HCT116 (cell line): ENCODE results near the gene GPR176. TPM values are rescaled to one million over a fixed set of nuclear protein-coding genes. Genes with fewer than 3 reads are reported as not detected.

Experiments used
- ATAC-seq: fragments of 200-7000 bp; cut with Tn5 transposase; 2 replicates; pipeline ENCODE4 v1.9.1; 2020; ENCODE audit warnings: mild to moderate bottlenecking, moderate library complexity
- BruUV-seq: library from RNA; stranded (reverse); fragments of 400-500 nt; replicated peaks from 2 replicates; lab custom pipeline; 2021; lab: Mats Ljungman, UMichigan
- CTCF ChIA-PET: fragments of 300-600 bp; sonication (Branson Sonifier 250); formaldehyde crosslinking; loops from one replicate; lab custom pipeline; 2021; ENCODE audit warnings: antibody characterized with exemption; lab: Charles Lee
- POLR2A ChIA-PET: fragments of 300-600, 350-600 bp; sonication (Branson Sonifier 250); formaldehyde crosslinking; loops from one replicate; lab custom pipeline; 2021; ENCODE audit warnings: antibody characterized with exemption; lab: Charles Lee
- RAD21 ChIA-PET, 2 experiments: fragments of 300-600 bp; sonication (Branson Sonifier 250); formaldehyde crosslinking; loops; one replicate each; lab custom pipeline; 2023; ENCODE audit warnings: low total read pairs in 2 of 2; ENCODE audit not compliant: uncharacterized antibody in 2 of 2, unreplicated experiment in 2 of 2, low non-redundant PET in 1 of 2; lab: Charles Lee
- DNase-seq: peaks from one replicate; pipeline ENCODE4 v3.0.0-alpha.2; 2010; ENCODE audit warnings: low read depth, low spot score
- H2AFZ ChIP-seq: fragments of 200-600 bp; shearing (Covaris generic), sonication (generic); 2 replicates; pipeline ENCODE4 v1.6.1; 2017; ENCODE audit warnings: low read depth, mixed run types, mixed read lengths, antibody characterized with exemption, low read length; ENCODE audit not compliant: poor library complexity, severe bottlenecking
- H3K27ac ChIP-seq: 2 replicates; pipeline ENCODE4 v1.5.1; 2012; ENCODE audit warnings: low read depth, low read length
- H3K27me3 ChIP-seq: fragments of 200-600 bp; sonication (generic); 2 replicates; pipeline ENCODE4 v1.6.1; 2016; ENCODE audit warnings: mixed run types, low read length, mixed read lengths; ENCODE audit not compliant: insufficient read depth
- H3K36me3 ChIP-seq, 2 experiments: fragments of 200-500 bp in 1 of 2; fragments of 200-600 bp in 1 of 2; sonication (Bioruptor generic) in 1 of 2; sonication (generic) in 1 of 2; 2 replicates each; pipeline versions ENCODE4 v1.5.1 to v1.6.1; 2014 to 2016; ENCODE audit warnings: low read length in 2 of 2, inconsistent platforms in 1 of 2, mixed read lengths in 1 of 2, mixed run types in 1 of 2; ENCODE audit not compliant: insufficient read depth in 2 of 2, control insufficient read depth in 1 of 2
- H3K4me1 ChIP-seq, 2 experiments: fragments of 200-600 bp in 1 of 2; sonication (generic) in 1 of 2; 2 replicates each; pipeline versions ENCODE4 v1.5.1 to v1.6.1; 2012 to 2017; ENCODE audit warnings: low read length in 2 of 2, inconsistent platforms in 1 of 2, mild to moderate bottlenecking in 1 of 2, mixed read lengths in 1 of 2, mixed run types in 1 of 2, moderate library complexity in 1 of 2; ENCODE audit not compliant: insufficient read depth in 2 of 2, control insufficient read depth in 1 of 2
- H3K4me2 ChIP-seq: fragments of 200-600 bp; sonication (generic); 2 replicates; pipeline ENCODE4 v1.6.1; 2017; ENCODE audit warnings: mixed run types, low read length, mixed read lengths
- H3K4me3 ChIP-seq, 2 experiments: fragments of 200-600 bp in 1 of 2; sonication (generic) in 1 of 2; replicated peaks in 1 of 2; 2 replicates each; pipeline ENCODE4 v1.5.1; 2011 to 2016; ENCODE audit warnings: low read length in 2 of 2, control low read depth in 1 of 2, low read depth in 1 of 2, mild to moderate bottlenecking in 1 of 2, mixed read lengths in 1 of 2, mixed run types in 1 of 2
- H3K79me2 ChIP-seq: fragments of 200-600 bp; sonication (generic); 2 replicates; pipeline ENCODE4 v1.6.1; 2017; ENCODE audit warnings: mild to moderate bottlenecking, mixed run types, low read length, moderate library complexity, mixed read lengths; ENCODE audit not compliant: insufficient read depth
- H3K9ac ChIP-seq: fragments of 200-600 bp; sonication (generic); 2 replicates; pipeline ENCODE4 v1.6.1; 2016; ENCODE audit warnings: low read length, mixed read lengths
- H3K9me2 ChIP-seq: fragments of 200-600 bp; sonication (generic), shearing (Covaris generic); 2 replicates; pipeline ENCODE4 v1.6.1; 2017; ENCODE audit warnings: mixed run types, mild to moderate bottlenecking, moderate library complexity; ENCODE audit not compliant: insufficient read depth
- H3K9me3 ChIP-seq, 2 experiments: fragments of 200-500 bp in 1 of 2; fragments of 200-600 bp in 1 of 2; sonication (Bioruptor generic) in 1 of 2; sonication (generic) in 1 of 2; 2 replicates each; pipeline ENCODE4 v1.6.1; 2014 to 2017; ENCODE audit warnings: low read length in 2 of 2, mixed read lengths in 2 of 2, inconsistent platforms in 1 of 2, low read depth in 1 of 2, mild to moderate bottlenecking in 1 of 2, mixed run types in 1 of 2, moderate library complexity in 1 of 2; ENCODE audit not compliant: control insufficient read depth in 1 of 2, insufficient read depth in 1 of 2
- H4K20me1 ChIP-seq: fragments of 200-600 bp; sonication (generic), shearing (Covaris generic); 2 replicates; pipeline ENCODE4 v1.6.1; 2017; ENCODE audit warnings: mixed run types, mild to moderate bottlenecking, moderate library complexity; ENCODE audit not compliant: insufficient read depth
- POLR2A ChIP-seq: IDR thresholded peaks from 2 replicates; pipeline ENCODE4 v1.7.0; 2011; ENCODE audit warnings: borderline replicate concordance; ENCODE audit not compliant: insufficient read depth, insufficient read length; ENCODE audit errors: extremely low read depth
- RAD21 ChIP-seq: IDR thresholded peaks from 2 replicates; pipeline ENCODE4 v1.6.1; 2012; ENCODE audit warnings: low read depth, mild to moderate bottlenecking
- SIN3A ChIP-seq: IDR thresholded peaks from 2 replicates; pipeline ENCODE4 v1.6.1; 2012; ENCODE audit warnings: low read depth
- SRF ChIP-seq: IDR thresholded peaks from 2 replicates; pipeline ENCODE4 v1.6.1; 2012; ENCODE audit warnings: low read depth
- ZBTB33 ChIP-seq: IDR thresholded peaks from 2 replicates; pipeline ENCODE4 v1.6.1; 2011; ENCODE audit warnings: mild to moderate bottlenecking, low read length, moderate library complexity; ENCODE audit not compliant: insufficient replicate concordance; ENCODE audit errors: extremely low read depth
- ZFX ChIP-seq: fragments of 450-650 bp; IDR thresholded peaks from 2 replicates; pipeline ENCODE4 v1.6.1; 2017
- intact Hi-C: fragments of 100-400 bp; cut with micrococcal nuclease; formaldehyde crosslinking; loops from 2 replicates; pipeline ENCODE4 v1.10.0; 2022
- total RNA-seq: library from RNA; stranded (reverse); gene quantifications from one replicate; pipeline ENCODE4 v1.2.1, GENCODE V29; 2021; ENCODE audit not compliant: unreplicated experiment
- TF ChIP-seq, protein P1 (sequence below): IDR thresholded peaks from 2 replicates; pipeline ENCODE4 v1.6.1; 2012
- TF ChIP-seq, protein P2 (sequence below): IDR thresholded peaks from 2 replicates; pipeline ENCODE4 v1.6.1; 2012
- TF ChIP-seq, protein P3 (sequence below), 3 experiments: fragments of 200-600 bp in 1 of 3; sonication (generic) in 1 of 3; IDR thresholded peaks in 2 of 3; conservative IDR thresholded peaks in 1 of 3; 2 replicates each; pipeline ENCODE4 v1.5.1; 2012 to 2017; ENCODE audit warnings: low read depth in 2 of 3, low read length in 2 of 3, antibody characterized with exemption in 1 of 3, borderline replicate concordance in 1 of 3, control low read depth in 1 of 3, mild to moderate bottlenecking in 1 of 3, mixed read lengths in 1 of 3, mixed run types in 1 of 3, moderate library complexity in 1 of 3; ENCODE audit not compliant: insufficient read depth in 1 of 3

Gene GPR176
- total RNA-seq, 1 experiment from 2014 or later = 1.7 TPM

DNA sequence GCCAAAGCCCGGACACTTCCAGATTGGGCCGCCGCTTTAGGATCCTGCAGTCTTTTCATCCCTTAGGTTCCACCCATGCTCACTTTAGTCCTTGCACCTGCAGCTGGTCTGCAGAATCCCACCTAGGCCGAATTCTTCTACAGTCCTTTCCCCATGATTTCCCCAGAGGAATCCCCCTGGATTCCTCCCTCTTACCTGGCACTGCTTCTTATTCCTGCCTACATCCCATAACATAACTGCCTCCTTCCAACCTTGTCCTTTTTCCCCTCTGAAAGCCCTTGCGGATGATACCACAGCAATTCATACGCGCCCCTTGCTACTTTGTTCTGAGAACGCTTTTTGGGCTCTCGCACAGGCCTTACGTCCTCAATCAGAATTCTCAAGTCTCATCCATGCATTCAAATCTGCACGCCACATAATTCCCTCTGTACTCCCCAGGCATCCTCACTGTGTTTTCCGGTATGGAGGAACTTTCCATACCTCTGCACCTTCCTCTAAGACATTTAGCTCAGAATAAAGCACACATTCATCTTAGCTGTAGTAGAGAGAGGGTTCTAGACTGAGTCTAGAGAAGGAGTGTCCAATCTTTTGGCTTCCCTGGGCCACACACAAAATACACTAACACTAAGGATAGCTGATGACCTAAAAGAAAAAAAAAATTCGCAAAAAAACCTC, 14.5 kb upstream of the GPR176 start:
- intact Hi-C loops = loop anchor here (2.0 kb wide), 1 partner anchor 148 kb away; no protein-coding TSS in a partner anchor
- Histone ChIP-seq H4K20me1 (no peaks in the 10 kb centered on the region), H2AFZ (no peak overlapping the region), H3K4me3 (peak overlapping the region; percentile 72 to 80), H3K79me2 (peaks cover 43% of the 10 kb centered on the region), H3K27me3 (no peaks in the 10 kb centered on the region), H3K9me3 (no peaks in the 10 kb centered on the region), H3K9me2 (no peaks in the 10 kb centered on the region), H3K36me3 (peaks cover 0 to 1% of the 10 kb centered on the region in 2 experiments; a peak in 1 of 4 replicates), H3K4me1 (peaks cover 11 to 33% of the 10 kb centered on the region in 2 experiments), H3K9ac (peak overlapping the region; percentile 84), H3K4me2 (peak overlapping the region; percentile 76), H3K27ac (peak overlapping the region; percentile 64)
- ChIA-PET CTCF (interaction anchor here (0.9 to 1.4 kb wide), 2 partner anchors 12 to 178 kb away, joined by 3 to 4 read pairs; no protein-coding TSS in a partner anchor), POLR2A (interaction anchor here (0.8 to 1.3 kb wide), 4 partner anchors 9 to 44 kb away, joined by 3 to 6 read pairs (median 3); no protein-coding TSS in a partner anchor), RAD21 (no interaction called here)
- DNase-seq (no peak), ATAC-seq (no peak)
- TSS peak; percentile 51 for BruUV-seq
- no peak for TF ChIP-seq SIN3A
- TF ChIP-seq ZFX = peak; percentile 95

- no peaks in the 10 kb centered on the region for H3K27me3 ChIP-seq
- H2AFZ ChIP-seq = no peak overlapping the region
- BruUV-seq = no TSS peak
- H3K9me2 ChIP-seq = no peaks in the 10 kb centered on the region
- H3K4me3 ChIP-seq = no peak overlapping the region
- no peak for DNase-seq
- ATAC-seq = no peak
- POLR2A ChIA-PET = interaction anchor here (0.6 kb wide), 1 partner anchor 15 kb away, joined by 3 read pairs; no protein-coding TSS in a partner anchor
- no peak overlapping the region for H3K9ac ChIP-seq
- peaks cover 23% of the 10 kb centered on the region for H3K79me2 ChIP-seq
- no peak overlapping the region for H3K4me2 ChIP-seq
- no peaks in the 10 kb centered on the region for H3K36me3 ChIP-seq
- no peaks in the 10 kb centered on the region for H4K20me1 ChIP-seq
- H3K4me1 ChIP-seq = peaks cover 11 to 32% of the 10 kb centered on the region in 2 experiments
- H3K9me3 ChIP-seq = no peaks in the 10 kb centered on the region
- RAD21 ChIA-PET = no interaction called here
- CTCF ChIA-PET = interaction anchor here (0.7 kb wide), 1 partner anchor 246 kb away, joined by 3 read pairs; no protein-coding TSS in a partner anchor
- intact Hi-C loops = no loop called here
- no peak overlapping the region for H3K27ac ChIP-seq
- TF ChIP-seq ZBTB33 (no peak), POLR2A (no peak), SRF (no peak), RAD21 (peak; percentile 33; the same call in 1 of the 2 replicates)
- TF ChIP-seq, protein P1, sequence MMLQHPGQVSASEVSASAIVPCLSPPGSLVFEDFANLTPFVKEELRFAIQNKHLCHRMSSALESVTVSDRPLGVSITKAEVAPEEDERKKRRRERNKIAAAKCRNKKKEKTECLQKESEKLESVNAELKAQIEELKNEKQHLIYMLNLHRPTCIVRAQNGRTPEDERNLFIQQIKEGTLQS = no peak
- TF ChIP-seq, protein P2, sequence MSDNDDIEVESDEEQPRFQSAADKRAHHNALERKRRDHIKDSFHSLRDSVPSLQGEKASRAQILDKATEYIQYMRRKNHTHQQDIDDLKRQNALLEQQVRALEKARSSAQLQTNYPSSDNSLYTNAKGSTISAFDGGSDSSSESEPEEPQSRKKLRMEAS = no peak
- TF ChIP-seq, protein P3, sequence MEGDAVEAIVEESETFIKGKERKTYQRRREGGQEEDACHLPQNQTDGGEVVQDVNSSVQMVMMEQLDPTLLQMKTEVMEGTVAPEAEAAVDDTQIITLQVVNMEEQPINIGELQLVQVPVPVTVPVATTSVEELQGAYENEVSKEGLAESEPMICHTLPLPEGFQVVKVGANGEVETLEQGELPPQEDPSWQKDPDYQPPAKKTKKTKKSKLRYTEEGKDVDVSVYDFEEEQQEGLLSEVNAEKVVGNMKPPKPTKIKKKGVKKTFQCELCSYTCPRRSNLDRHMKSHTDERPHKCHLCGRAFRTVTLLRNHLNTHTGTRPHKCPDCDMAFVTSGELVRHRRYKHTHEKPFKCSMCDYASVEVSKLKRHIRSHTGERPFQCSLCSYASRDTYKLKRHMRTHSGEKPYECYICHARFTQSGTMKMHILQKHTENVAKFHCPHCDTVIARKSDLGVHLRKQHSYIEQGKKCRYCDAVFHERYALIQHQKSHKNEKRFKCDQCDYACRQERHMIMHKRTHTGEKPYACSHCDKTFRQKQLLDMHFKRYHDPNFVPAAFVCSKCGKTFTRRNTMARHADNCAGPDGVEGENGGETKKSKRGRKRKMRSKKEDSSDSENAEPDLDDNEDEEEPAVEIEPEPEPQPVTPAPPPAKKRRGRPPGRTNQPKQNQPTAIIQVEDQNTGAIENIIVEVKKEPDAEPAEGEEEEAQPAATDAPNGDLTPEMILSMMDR (IDR thresholded peaks at IDR 0.05 in 2 of 3, conservative IDR thresholded peaks at IDR 0.05 in 1 of 3; ENCODE audit: borderline replicate concordance in 1 of 3, insufficient read depth in 1 of 3, low read depth in 2 of 3, low read length in 2 of 3) = peak in 2 of 3 experiments; percentile 4 to 41; a peak in 2 of 6 replicates
Measured at GRCh38 chr15:39931615-39932014, 11.5 kb upstream of the GPR176 start.
